HG03558 (cell line): Measurements from ENCODE around the gene FLNB.

Source experiments
- ATAC-seq: cut with Tn5 transposase; IDR thresholded peaks from one replicate; pipeline ENCODE4 v1.9.1; 2021; ENCODE audit warnings: moderate number of reproducible peaks; ENCODE audit not compliant: unreplicated experiment; ENCODE audit errors: extremely low read depth

Gene FLNB

DNA sequence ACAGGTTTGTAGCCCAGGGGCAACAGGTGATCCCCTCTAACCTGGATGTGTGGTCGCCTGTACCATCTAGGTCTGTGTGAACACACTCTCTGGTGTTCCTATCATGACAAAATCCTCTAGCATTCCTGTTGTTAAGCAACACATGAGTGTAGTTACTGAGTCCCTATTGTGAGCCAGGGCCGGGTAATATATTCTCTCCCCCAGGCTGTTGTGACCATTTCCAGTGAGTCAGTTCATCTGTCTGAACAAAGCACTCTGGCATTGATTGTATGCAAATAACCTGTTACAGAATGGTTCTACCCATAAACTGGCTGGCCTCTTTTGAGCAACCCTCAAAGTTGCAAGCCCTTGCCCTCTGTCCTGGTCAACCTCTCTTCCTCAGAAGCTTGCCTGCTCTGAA lies 2.6 kb upstream of the FLNB start:
- no peak for ATAC-seq

DNA sequence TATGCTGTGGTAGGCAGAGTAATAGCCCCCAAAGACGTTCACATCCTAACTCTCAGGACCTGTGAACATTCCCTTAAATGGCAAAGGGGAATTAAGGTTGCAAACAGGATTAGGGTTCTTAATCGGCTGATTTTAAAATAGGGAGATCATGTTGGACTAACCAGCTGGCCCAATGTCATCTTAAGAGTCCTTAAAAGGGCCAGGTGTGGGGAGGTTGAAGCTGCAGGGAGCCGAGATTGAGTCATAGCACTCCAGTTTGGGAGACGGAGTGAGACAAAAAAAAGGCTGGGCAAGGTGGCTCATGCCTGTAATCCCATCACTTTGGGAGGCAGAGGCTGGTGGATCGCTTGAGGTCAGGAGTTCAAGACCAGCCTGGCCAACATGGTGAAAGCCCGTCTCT lies 1.6 kb upstream of the FLNB start:
- ATAC-seq: no peak

DNA sequence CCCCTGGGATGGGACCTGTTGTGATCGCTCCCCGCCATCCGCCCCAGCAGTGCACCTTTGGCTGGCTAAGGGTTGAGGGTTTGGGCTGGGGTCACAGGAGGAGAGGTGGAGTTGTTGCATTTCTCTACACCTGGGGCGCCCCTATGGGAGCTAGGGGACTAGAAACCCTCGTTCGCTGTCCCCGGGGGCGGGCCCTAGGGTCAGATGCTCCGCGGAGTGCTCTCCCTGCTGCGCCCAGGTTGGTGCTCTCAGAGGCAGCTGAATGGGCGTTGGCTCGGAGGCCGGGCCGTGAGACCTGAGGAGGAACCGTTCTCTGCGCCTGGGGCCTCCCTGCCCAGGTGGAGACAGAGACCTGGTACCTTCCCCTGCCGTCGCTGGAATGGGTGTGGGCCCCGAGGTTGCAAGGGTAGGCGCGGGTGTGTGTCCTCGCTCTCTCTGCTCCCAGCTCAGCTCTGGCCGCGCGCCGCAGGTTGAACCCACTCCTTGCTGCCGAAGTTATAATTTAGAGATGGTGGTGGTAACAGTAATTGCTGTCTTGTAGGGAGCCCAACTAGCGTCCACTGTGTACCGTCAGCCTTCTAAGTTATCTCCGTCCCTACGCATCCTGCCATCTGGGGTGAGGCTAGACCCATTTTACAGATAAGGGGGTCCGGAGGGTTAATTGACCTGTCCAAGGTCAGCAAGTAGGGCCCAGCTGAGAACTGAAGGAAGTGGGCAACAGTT lies 965 bp downstream of the FLNB start:
- ATAC-seq: no peak

DNA sequence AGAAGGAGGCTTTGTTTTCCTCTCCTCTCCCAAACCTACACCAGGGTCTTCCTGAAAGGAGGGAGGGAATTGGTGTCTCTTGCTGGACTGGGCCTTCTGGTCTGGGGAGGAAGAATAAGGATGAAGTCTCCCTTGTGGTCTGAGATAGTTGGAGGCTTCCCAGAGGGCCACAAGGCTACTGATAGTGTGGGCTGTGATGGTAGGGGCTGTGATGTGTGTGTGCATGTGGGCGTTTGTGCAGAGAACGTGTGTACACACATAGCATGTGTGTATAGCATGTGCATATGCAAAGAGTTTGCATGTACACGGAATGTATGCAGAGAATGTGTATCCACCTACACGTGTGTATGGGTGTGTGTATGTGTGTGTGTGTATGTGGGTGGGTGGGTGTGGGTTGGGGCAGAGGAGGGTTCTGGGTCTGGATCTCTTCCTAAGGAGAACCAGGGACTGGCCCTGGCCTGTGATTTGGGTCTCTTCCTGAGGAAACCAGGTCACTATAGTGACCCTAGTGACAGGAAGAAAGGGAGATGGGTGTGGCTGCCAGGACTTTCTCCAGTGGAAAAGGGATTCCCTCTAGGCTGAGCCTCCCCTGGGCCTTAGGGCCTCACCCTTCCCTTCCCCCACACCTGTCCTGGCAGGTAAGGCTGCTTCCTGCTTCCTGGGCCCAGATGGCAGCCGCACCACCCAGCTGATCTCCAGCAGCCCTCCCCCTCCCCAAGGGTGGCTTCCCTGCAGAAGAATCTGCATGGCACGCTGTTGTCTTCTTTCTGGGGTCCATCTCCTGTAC lies 1.7 kb downstream of the FLNB start:
- ATAC-seq: no peak

DNA sequence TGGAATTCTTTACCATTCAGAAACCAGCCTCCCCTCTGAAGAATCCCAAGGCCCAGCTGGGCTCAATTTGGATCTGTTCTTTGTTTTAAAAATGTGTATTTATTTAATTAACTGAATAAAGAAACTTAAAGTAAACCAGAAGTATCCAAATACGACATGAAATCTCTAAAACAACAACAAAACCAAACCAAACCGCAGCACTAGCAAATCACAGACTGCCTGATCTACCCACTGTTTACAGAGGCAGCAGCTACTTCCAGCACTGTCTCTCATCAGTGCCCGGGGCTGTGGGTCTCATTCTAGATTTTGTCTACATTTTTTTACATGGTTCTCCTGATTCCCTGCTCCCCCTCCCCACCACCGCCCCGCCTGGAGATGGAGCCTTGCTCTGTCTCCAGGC lies 2.3 kb downstream of the FLNB start:
- no peak for ATAC-seq

DNA sequence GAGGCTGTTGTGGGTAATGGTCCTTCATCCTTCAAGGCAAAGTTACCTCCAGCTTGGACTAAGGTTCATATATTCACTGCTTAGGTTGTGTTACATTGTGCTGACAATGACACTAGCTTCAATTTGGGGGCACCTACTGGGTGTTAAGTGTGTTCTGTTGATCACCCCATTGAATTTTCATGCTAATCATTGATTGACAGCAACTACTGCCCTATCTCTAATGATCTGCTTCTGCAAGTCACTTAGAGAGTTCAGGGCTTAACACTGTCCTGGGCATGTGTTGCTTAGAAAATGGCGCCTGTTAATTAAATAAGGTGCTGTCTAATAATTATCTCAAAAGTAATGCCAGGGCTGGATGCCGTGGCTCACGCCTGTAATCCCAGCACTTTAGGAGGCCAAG lies 3.4 kb downstream of the FLNB start:
- no peak for ATAC-seq

DNA sequence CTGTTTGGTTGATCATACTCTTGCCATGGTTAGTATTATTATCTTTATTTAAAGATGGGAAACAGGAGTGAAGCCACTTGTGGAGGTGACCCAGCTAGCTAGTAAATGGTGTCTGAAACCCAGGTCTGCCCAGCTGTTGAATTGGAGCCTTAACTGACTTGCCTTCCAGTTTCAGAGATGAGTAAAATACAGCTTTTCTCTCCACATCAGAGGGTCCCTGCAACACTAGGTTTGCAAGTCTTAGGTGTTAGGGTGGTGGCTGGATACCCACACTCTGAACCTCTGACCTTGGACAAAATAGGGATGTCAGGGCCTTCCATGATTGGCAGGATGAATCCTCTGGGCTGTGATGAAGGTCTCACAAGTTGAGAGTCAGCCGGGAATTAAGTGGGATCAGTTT lies 4.1 kb downstream of the FLNB start:
- ATAC-seq: no peak

DNA sequence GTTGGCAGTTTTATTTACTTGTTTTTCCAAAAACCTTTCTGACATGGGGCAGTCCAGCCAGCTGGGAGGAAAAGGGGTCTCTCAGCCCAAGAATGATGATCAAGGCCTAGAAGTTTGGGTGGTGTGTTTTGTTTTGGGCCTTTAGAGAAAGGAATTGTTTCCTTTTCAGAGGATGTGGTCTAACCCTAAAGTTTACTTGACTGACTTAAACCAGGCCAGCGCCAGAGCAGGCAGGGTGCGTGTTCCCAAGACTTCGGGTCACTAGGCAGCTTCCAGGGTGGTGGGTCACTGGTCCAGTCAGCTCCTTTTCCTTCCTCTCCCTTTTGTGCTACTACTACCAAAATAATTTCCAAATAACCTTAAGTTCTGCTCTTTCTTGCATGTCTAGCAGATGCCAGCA lies 4.9 kb downstream of the FLNB start:
- ATAC-seq: no peak

DNA sequence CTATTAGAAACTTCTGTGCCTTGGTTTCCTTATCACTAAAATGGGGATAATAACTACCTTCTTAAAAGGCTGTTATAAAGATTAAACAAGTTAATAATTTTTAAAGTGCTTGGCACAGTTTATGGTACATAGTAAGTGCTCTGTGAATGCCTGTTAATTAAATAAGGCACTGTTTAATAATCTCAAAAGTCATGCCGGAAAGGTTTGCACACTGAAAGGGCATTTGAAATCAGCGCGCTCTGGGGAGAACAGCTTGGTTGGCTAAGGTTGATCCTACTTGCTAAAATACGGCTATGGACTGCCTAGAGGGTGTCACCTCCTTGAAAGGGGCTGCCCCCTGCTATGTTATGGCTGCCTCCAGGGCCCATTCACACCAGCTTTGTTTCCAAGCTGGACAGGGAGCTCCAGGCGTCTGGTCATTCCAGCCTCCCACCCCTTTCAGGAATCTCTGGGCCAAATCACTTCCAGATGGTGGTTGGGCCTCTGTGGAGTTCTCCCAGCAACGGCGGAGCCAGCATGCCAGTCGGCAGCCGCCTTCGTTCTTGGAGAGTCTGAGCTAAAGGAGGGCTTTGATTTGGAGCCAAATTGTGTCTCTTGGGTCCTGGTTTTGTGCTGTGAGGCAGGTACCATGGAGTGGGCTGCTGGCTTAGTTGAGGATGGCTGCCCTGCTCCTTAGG lies 5.9 kb downstream of the FLNB start:
- no peak for ATAC-seq

DNA sequence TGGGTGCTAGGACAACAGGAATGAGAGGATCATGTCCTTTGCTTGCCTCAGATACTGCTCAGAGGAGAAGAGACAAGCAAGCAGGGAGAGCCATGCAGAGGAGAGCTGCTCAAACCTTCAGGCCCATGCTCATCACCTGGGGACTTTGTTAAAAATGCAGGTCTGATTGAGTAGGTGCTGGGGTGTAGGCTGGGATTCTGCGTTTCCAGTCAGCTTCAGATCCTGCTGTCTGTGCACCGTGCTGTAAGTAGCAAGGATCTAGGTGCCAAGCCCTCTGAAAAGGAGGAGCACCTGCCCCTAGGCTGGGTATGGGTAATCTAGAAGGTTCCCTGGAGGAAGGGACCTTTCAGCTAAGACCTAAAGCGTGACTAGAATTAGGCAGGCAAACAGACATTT lies 7.3 kb downstream of the FLNB start:
- ATAC-seq: no peak

DNA sequence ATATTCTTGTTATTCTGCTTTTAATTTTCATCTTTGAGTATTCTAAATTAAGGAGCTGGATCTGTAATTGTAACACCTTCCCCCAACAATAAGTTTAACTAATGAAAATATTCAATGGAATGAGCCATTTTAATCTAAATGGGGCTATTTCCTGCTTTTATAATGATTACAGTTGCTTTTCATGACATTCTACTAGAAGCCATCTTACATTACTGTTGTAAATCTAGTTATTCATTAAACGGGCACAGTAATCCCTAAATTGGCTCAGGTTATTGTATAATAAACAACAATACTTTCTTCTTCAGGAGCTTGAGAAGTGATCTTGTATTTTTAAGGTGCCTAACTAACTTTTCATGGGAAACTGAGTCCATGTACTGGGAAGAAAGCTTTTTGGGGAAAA lies 8.5 kb downstream of the FLNB start:
- no peak for ATAC-seq

DNA sequence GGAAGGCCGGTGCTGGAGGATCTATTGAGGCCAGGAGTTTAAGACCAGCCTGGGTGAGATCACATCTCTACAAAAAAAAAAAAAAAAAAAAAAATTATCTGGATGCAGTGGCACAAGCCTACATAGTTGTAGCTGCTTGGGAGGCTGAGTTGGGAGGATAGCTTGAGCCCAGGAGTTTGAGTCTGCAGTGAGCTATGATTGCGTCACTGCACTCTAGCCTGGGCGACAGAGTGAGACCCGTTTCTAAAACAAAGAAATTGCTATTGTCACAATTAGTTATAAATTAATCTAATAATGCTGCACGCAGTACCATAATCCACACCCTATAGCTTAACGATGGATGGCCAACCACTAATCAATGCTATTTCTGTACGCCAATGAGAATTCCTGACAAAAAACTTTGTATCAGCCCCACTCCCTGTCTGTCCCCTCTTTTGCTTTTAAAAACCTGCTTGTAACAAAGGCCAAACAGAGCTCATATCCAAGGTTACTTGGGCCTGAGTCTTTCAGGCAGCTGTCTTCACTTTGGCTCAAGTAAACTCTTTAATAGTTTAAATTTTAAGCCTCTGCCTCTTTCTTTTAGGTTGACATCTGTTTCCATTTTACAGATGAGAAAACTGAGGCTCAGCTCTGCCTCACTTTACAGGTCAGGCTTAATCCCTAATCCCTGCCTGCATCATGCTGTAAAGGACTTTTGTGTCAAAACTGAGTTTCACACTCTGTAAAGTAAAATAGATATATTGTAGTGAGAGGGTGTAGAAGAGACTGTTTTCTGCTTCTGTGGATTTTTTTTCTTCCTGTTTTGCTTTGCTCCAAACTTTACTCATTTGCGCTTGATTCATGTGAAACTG lies 10.9 kb downstream of the FLNB start:
- no peak for ATAC-seq

DNA sequence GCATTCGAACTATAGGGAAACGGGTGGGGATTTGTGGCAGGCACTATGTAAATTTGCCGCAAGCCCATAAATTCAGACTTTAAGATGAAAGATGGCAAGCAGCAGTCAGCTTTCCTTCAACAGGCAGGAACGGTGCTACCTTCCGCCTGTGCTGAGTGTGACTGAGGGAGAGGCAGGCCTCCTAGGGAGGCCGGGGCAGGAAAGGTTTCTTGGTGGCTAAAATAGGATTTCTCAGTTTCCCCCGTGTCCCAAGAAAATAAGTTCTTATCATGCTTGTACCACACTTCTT lies 12.5 kb downstream of the FLNB start:
- no peak for ATAC-seq

DNA sequence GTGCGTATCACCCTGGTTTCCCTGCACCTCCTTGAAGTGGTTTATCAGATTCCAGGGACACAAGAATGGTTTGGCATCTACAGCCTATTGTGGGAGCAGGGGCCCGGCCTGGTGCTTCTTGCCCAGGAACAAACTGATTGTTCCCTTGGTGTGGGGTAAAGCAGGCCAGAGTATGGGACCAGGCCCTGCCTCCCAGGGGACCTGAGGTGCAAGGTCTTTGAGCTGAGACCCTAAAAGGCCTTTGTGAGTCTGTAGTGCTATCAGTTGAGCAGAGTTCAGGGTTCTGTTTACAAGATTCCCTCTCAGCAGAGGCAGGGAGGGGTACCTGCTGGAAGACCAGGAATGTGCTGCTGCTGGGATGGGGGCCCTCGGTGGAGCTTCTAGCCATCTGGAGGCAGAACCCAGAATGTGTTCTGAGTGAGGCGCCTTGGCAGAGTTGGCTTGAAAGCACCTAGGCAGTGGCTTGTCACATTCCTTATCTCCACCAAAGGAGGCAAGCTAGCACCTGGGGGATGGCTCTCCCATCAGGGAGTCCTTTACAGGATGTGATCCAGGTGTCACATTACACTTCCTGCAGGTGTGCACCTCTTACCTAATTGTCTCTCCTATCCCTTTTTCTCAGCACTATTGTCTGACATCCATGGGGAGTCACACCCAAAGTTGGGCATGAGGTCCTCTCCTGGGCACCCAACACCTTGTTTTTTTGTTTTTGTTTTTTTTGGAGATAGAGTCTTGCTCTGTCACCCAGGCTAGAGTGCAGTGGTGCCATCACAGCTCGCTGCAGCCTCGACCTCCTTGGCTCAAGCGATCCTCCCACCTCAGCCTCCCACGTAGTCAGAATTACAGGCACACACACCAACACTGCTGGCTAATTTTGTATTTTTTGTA lies 13.1 kb downstream of the FLNB start:
- ATAC-seq: no peak

DNA sequence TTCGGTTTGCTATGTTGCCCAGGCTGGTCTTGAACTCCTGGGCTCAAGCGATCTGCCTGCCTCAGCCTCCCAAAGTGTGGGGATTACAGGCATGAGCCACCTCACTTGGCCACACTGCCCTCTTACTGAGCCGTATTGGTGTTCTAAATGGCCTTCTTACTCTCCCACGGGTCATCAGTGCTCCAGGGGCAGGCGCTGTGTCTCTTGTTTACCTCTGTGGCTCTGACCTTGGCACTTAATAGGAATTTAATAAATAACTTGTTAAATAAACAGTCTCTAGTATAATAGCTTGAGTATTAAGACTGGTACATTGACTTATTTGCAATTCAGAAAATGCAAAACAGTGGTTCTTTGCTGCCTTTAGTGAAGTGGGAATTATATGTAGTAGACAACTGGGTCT lies 13.7 kb downstream of the FLNB start:
- ATAC-seq: no peak

DNA sequence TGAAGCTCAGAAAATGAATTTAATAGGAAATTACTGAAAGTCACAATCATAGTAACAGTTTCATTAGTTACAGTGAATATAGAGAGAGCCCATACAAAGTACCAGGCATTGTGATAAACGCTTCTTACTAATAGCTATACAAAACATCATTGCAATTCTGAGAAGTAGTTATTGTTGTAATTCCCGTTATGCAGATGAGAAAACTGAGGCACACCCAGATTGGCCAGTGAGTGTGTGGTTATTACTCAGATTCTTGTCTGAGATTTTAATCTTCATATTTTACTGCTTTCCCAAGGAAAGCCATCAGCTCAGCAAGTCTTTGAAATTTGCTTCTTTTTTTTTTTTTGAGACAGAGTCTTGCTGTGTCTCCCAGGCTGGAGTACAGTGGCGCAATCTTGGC lies 14.3 kb downstream of the FLNB start:
- ATAC-seq: no peak

DNA sequence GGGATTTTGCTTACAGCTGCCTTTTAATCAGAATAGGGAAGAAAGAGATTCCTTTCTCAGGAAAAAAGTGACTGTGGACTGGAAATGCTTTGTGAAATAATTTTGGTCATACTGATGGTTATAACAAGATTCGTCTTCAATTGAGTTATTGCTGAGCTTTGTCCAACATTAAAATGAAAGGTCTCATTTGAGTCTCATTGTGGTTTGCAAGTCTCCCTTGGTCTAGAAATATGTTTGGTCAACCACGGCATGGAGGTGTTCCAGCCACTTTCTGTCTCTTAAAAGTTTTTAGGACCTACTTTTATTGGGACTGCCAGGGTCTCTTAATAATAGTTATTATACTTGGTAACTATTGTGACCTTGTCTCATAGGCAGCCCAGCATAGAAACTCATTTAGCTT lies 15.3 kb downstream of the FLNB start:
- ATAC-seq: no peak

DNA sequence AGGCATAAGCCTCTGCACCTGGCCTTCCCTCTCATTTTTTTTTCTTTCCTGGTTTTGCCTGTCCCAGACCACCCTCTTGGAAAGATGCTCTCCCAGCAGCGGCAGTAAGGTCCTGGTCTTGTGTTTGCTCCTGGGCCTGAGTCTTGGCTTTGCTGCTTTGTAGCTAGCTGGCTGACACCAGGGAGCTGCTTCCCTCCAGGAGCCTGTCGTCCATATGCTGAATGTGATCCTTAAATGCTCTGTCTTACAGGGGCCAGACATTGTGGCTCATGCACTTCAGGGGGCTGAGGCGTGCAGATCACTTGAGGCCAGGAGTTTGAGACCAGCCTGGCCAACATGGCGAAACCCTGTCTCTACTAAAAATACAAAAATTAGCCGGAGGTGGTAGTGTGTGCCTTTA lies 17.2 kb downstream of the FLNB start:
- no peak for ATAC-seq

DNA sequence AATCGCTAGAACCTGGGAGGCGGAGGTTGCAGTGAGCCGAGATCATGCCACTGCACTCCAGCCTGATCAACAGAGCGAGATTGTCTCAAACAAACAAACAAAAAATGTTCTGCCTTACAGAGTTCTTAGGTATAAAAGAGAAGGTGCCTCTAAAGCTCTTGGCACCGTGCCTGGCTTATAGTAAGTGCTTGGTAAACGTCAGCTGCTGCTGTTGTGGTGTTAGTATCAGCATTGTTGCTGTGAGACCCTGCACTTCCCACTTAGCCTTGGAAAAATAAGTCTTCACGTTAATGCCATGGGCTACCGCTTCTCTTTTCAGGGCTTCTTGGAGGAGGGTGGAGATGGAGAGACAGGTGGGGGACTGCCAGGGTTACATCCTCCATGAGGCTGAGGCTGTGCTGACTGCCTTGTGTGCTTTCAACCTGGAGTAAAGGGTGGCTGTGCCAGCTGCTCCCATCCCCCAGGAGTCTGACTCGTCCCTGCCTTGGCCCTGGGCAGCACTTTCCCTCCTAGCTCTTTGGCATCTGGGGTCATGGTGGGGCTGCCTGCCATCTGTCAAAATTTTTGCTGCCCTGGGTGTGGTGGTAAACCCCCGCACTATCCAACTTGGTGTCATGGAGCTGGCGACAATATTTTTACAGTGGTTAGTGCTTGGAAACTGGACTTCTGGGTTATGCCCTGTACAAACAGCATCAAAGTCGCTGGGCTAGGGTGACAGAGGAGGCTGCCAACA lies 17.8 kb downstream of the FLNB start:
- ATAC-seq: no peak
